ENCODE data around the gene MRPL34. TPM values are rescaled to one million over a fixed set of nuclear protein-coding genes. Genes with fewer than 3 reads are reported as not detected.

MRPL34 gene
- polyA plus RNA-seq, 1 of the 3 experiments (the other 2 are of a cell fraction), result 72.9 TPM

- CTCF ChIA-PET, result interaction anchor here (0.9 to 1.8 kb wide), 5 partner anchors 13 to 59 kb away, joined by 3 to 7 read pairs (median 5); partner anchors contain the start of gene MRPL34
- no peaks in the 10 kb centered on the region for H3K9me3 ChIP-seq
These were observed 26.6 kb downstream of the MRPL34 start for GRCh38 chr19:17332360-17332676.

More at GRCh38 chr19:17332360-17332676, 26.6 kb downstream of the MRPL34 start:
- H3K27me3 ChIP-seq (ENCODE audit: insufficient read depth), result no peaks in the 10 kb centered on the region
- peaks cover 0 to 16% of the 10 kb centered on the region in 2 experiments; a peak in 1 of 4 replicates for H3K4me1 ChIP-seq (ENCODE audit: control insufficient read depth in 1 of 2, insufficient read depth in 2 of 2, low read depth in 1 of 2, low read length in 1 of 2)
- H3K9me2 ChIP-seq, result no peaks in the 10 kb centered on the region
- peaks cover 8% of the 10 kb centered on the region for H3F3A ChIP-seq (replicated peaks; ENCODE audit: insufficient read depth)
- TF ChIP-seq JUND (IDR thresholded peaks at IDR 0.05), result no peak
- peak; percentile 65 for TF ChIP-seq REST (IDR thresholded peaks at IDR 0.05; ENCODE audit: low read depth, low read length)
- TF ChIP-seq, protein P1, sequence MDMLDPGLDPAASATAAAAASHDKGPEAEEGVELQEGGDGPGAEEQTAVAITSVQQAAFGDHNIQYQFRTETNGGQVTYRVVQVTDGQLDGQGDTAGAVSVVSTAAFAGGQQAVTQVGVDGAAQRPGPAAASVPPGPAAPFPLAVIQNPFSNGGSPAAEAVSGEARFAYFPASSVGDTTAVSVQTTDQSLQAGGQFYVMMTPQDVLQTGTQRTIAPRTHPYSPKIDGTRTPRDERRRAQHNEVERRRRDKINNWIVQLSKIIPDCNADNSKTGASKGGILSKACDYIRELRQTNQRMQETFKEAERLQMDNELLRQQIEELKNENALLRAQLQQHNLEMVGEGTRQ (IDR thresholded peaks at IDR 0.05; ENCODE audit: borderline replicate concordance, low read depth, low read length), result no peak
- TF ChIP-seq GABPA (IDR thresholded peaks at IDR 0.05; ENCODE audit: low read depth), result no peak
- no peak for TF ChIP-seq NRF1 (IDR thresholded peaks at IDR 0.05; ENCODE audit: low read depth, low read length)
- H3K9ac ChIP-seq, result no peak overlapping the region
- no peaks in the 10 kb centered on the region for H4K20me1 ChIP-seq (ENCODE audit: insufficient read depth)
- no peaks in the 10 kb centered on the region for H3K79me2 ChIP-seq (ENCODE audit: insufficient read depth)
- H3K36me3 ChIP-seq (replicated peaks in 1 of 2; ENCODE audit: control insufficient read depth in 1 of 2, insufficient read depth in 2 of 2, low read length in 1 of 2), result peaks cover 0 to 8% of the 10 kb centered on the region in 2 experiments
- no peak overlapping the region for H3K27ac ChIP-seq (ENCODE audit: low read depth in 2 of 2, low read length in 1 of 2)
- no peak overlapping the region for H2AFZ ChIP-seq (ENCODE audit: low read depth)
- H3K4me2 ChIP-seq, result no peak overlapping the region
- no peak for DNase-seq
- POLR2A ChIA-PET, result interaction anchor here (0.5 to 1.6 kb wide), 3 partner anchors 23 to 129 kb away, joined by 3 to 8 read pairs (median 4); partner anchors contain the start of genes ABHD8 and DDA1
- H3K4me3 ChIP-seq (ENCODE audit: low read depth in 2 of 2, low read length in 1 of 2), result no peak overlapping the region
- WGBS (ENCODE audit: low lambda C conversion rate), result 95% methylated on average over 8 of the region's 8 CpGs

Data from SK-N-SH (cell line).